HG02588 (cell line): ENCODE results near the gene ARPC1B.
"Not testable (repeated sequence)": the region's sequence is repeated elsewhere in the genome, so short reads cannot be mapped to it uniquely, and the experiment has no call there.

Experiments
- ATAC-seq: cut with Tn5 transposase; IDR thresholded peaks from one replicate; pipeline ENCODE4 v1.9.1; 2021; ENCODE audit warnings: mild to moderate bottlenecking, moderate library complexity; ENCODE audit not compliant: unreplicated experiment

ARPC1B gene

GRCh38 chr7:99408379-99409191, 34.1 kb downstream of the ARPC1B start, which contains the start of the genes BUD31 and PDAP1:
Gene BUD31 (plus strand): TSS chr7:99408969. CDS start chr7:99411093, 2,124 bp downstream.
Gene PDAP1 (minus strand): TSS chr7:99408597. CDS start chr7:99408548, 49 bp downstream.
- ATAC-seq = peak; percentile 68

- ATAC-seq = peak; percentile 4
Measured at GRCh38 chr7:99409192-99409572, 34.7 kb downstream of the ARPC1B start.

GRCh38 chr7:99409806-99410205, 35.3 kb downstream of the ARPC1B start:
- ATAC-seq = no peak

GRCh38 chr7:99410635-99411034, 36.1 kb downstream of the ARPC1B start:
- no peak for ATAC-seq

- not testable (repeated sequence) for ATAC-seq
Measured at GRCh38 chr7:99415513-99416127, 41.1 kb downstream of the ARPC1B start.

GRCh38 chr7:99418260-99418659, 43.7 kb downstream of the ARPC1B start:
- ATAC-seq = no peak

- no peak for ATAC-seq
Measured at GRCh38 chr7:99419323-99420021, 44.9 kb downstream of the ARPC1B start.

- ATAC-seq = no peak
Measured at GRCh38 chr7:99420213-99420612, 45.7 kb downstream of the ARPC1B start.

- no peak for ATAC-seq
Measured at GRCh38 chr7:99420986-99421385, 46.5 kb downstream of the ARPC1B start.

- no peak for ATAC-seq
Measured at GRCh38 chr7:99422186-99422585, 47.7 kb downstream of the ARPC1B start.

GRCh38 chr7:99422625-99423024, 48.1 kb downstream of the ARPC1B start:
- ATAC-seq = no peak

GRCh38 chr7:99424932-99425730, 50.6 kb downstream of the ARPC1B start:
- no peak for ATAC-seq

- ATAC-seq = no peak
Measured at GRCh38 chr7:99428972-99429566, 54.5 kb downstream of the ARPC1B start.

- no peak for ATAC-seq
Measured at GRCh38 chr7:99429756-99430155, 55.2 kb downstream of the ARPC1B start.

- not testable (repeated sequence) for ATAC-seq
Measured at GRCh38 chr7:99431756-99432540, 57.4 kb downstream of the ARPC1B start.

GRCh38 chr7:99433158-99433557, 58.6 kb downstream of the ARPC1B start:
- no peak for ATAC-seq

- ATAC-seq = no peak
Measured at GRCh38 chr7:99437946-99438572, 63.5 kb downstream of the ARPC1B start.

GRCh38 chr7:99438573-99439480, 64.3 kb downstream of the ARPC1B start, which contains the start of the genes CPSF4 and PTCD1:
Gene CPSF4 (plus strand): TSS chr7:99438943. CDS start chr7:99439083, 140 bp downstream.
Gene PTCD1 (minus strand): TSS chr7:99438798. CDS start chr7:99435242, 3,556 bp downstream.
- peak; percentile 93 for ATAC-seq
